ENCODE data around the gene FOXRED1. TPM values are rescaled to one million over a fixed set of nuclear protein-coding genes. Genes with fewer than 3 reads are reported as not detected.

Gene FOXRED1
- total RNA-seq, 1 experiment from 2014 or later, result 28.2 TPM

- Mint-ChIP-seq H3K27ac (ENCODE audit: low read depth, unreplicated experiment) (no peak overlapping the region), H3K4me3 (ENCODE audit: unreplicated experiment) (no peak overlapping the region), H3K36me3 (ENCODE audit: insufficient read depth, unreplicated experiment) (peaks cover 75% of the 10 kb centered on the region), H3K27me3 (ENCODE audit: insufficient read depth, unreplicated experiment) (no peaks in the 10 kb centered on the region), H3K4me1 (ENCODE audit: insufficient read depth, unreplicated experiment) (peaks cover 20% of the 10 kb centered on the region), H3K9me3 (ENCODE audit: unreplicated experiment) (no peaks in the 10 kb centered on the region)
- POLR2A ChIA-PET, result no interaction called here
- no peak for DNase-seq (ENCODE audit: unreplicated experiment)
- no TSS peak for BruUV-seq (replicated peaks)
- CTCF ChIA-PET, result interaction anchor here (0.7 to 1.5 kb wide), 2 partner anchors 53 to 56 kb away, joined by 3 to 5 read pairs; no protein-coding TSS in a partner anchor
- no peak for TF ChIP-seq CTCF (IDR thresholded peaks at IDR 0.05; ENCODE audit: unreplicated experiment)
- intact Hi-C loops (cut with micrococcal nuclease), result loop anchor here (5.0 kb wide), 1 partner anchor 344 kb away; no protein-coding TSS in a partner anchor
Measured at GRCh38 chr11:126265811-126266210, 3.1 kb upstream of the FOXRED1 start.

DNA sequence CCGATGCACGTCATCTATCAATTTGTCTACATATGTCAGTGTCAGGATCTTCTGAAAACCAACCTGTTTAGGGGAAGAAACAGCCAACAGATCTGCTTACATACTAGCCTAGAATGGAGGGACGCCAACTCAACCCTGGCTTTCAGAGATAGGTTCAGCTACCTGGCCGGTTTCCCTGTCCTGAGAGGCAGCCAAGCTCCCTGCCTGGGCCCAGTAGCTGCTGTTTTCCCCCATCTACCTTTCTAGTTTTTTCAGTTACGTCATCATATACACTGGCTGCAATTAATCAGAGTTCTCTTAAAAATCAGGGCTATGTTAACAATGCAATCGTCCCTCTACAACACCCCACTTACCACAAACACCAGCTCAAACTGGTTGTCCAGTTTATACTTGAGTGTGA is 1.3 kb upstream of the FOXRED1 start:
- ChIA-PET POLR2A (interaction anchor here (1.2 to 3.4 kb wide), 7 partner anchors 8 to 1185 kb away, joined by 4 to 41 read pairs (median 9); partner anchors contain the start of genes FAM118B, RPUSD4 and TIRAP), CTCF (interaction anchor here (0.5 kb wide), 1 partner anchor 74 kb away, joined by 3 read pairs; no protein-coding TSS in a partner anchor)
- no peaks in the 10 kb centered on the region for H3K9me3 Mint-ChIP-seq (ENCODE audit: unreplicated experiment)
- no peaks in the 10 kb centered on the region for H3K27me3 Mint-ChIP-seq (ENCODE audit: insufficient read depth, unreplicated experiment)
- H3K27ac Mint-ChIP-seq (ENCODE audit: low read depth, unreplicated experiment), result peak overlapping the region; percentile 97
- intact Hi-C loops (cut with micrococcal nuclease), result loop anchor here (1.0 to 5.0 kb wide), 3 partner anchors 37 to 345 kb away; partner anchors contain the start of genes DCPS, FAM118B and RPUSD4
- no peak for DNase-seq (ENCODE audit: unreplicated experiment)
- BruUV-seq (replicated peaks), result no TSS peak
- peak overlapping the region; percentile 94 for H3K4me3 Mint-ChIP-seq (ENCODE audit: unreplicated experiment)
- H3K4me1 Mint-ChIP-seq (ENCODE audit: insufficient read depth, unreplicated experiment), result peaks cover 23% of the 10 kb centered on the region
- no peak for TF ChIP-seq CTCF (IDR thresholded peaks at IDR 0.05; ENCODE audit: unreplicated experiment)
- peaks cover 63% of the 10 kb centered on the region for H3K36me3 Mint-ChIP-seq (ENCODE audit: insufficient read depth, unreplicated experiment)

DNA sequence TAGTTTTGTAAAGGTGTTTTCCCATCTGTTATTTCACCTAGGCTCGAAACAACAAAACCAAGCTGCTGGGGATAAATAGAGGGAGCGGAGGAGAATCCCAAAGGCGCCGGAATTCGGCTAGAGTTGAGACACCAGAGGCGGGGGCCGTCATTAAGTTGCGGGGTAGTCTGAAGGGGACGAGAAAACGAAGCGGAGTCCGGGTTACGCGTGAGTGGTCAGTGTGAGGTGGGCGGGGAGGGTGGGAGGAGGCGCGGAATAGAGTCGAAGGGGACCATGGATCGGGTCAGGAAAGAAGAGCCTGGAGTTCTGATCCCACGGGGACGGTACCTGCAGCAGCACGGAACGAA is 620 bp upstream of the FOXRED1 start:
- Mint-ChIP-seq H3K27me3 (ENCODE audit: insufficient read depth, unreplicated experiment) (no peaks in the 10 kb centered on the region), H3K4me1 (ENCODE audit: insufficient read depth, unreplicated experiment) (peaks cover 23% of the 10 kb centered on the region), H3K27ac (ENCODE audit: low read depth, unreplicated experiment) (peak overlapping the region; percentile 97), H3K9me3 (ENCODE audit: unreplicated experiment) (no peaks in the 10 kb centered on the region), H3K4me3 (ENCODE audit: unreplicated experiment) (peak overlapping the region; percentile 94), H3K36me3 (ENCODE audit: insufficient read depth, unreplicated experiment) (peaks cover 60% of the 10 kb centered on the region)
- ChIA-PET CTCF (interaction anchor here (0.6 kb wide), 1 partner anchor 41 kb away, joined by 3 read pairs; no protein-coding TSS in a partner anchor), POLR2A (interaction anchor here (0.6 to 3.4 kb wide), 16 partner anchors 9 to 1185 kb away, joined by 3 to 41 read pairs (median 4); partner anchors contain the start of genes DCPS, FAM118B, RPUSD4 and TIRAP)
- intact Hi-C loops (cut with micrococcal nuclease), result loop anchor here (1.0 to 5.0 kb wide), 3 partner anchors 36 to 346 kb away; partner anchors contain the start of genes DCPS, FAM118B and RPUSD4
- no peak for DNase-seq (ENCODE audit: unreplicated experiment)
- TF ChIP-seq CTCF (IDR thresholded peaks at IDR 0.05; ENCODE audit: unreplicated experiment), result no peak
- BruUV-seq (replicated peaks), result no TSS peak

GRCh38 chr11:126277322-126277721 is 8.4 kb downstream of the FOXRED1 start:
- Mint-ChIP-seq H3K36me3 (ENCODE audit: insufficient read depth, unreplicated experiment) (peaks cover 15% of the 10 kb centered on the region), H3K4me3 (ENCODE audit: unreplicated experiment) (no peak overlapping the region), H3K27ac (ENCODE audit: low read depth, unreplicated experiment) (no peak overlapping the region), H3K27me3 (ENCODE audit: insufficient read depth, unreplicated experiment) (no peaks in the 10 kb centered on the region), H3K4me1 (ENCODE audit: insufficient read depth, unreplicated experiment) (peaks cover 11% of the 10 kb centered on the region), H3K9me3 (ENCODE audit: unreplicated experiment) (no peaks in the 10 kb centered on the region)
- no TSS peak for BruUV-seq (replicated peaks)
- no peak for DNase-seq (ENCODE audit: unreplicated experiment)
- ChIA-PET POLR2A (no interaction called here), CTCF (interaction anchor here (0.6 kb wide), 1 partner anchor 92 kb away, joined by 3 read pairs; no protein-coding TSS in a partner anchor)
- TF ChIP-seq CTCF (IDR thresholded peaks at IDR 0.05; ENCODE audit: unreplicated experiment), result no peak
- intact Hi-C loops (cut with micrococcal nuclease), result no loop called here

Data from MCF 10A (cell line).